CD14-positive monocyte (primary cell): Measurements from ENCODE around the gene TNNI3. TPM values are rescaled to one million over a fixed set of nuclear protein-coding genes. Genes with fewer than 3 reads are reported as not detected.
A peak's percentile ranks its signal among the peaks of the same experiment; 100 is the strongest.

ENCODE experiments used
- DNase-seq, 3 donors: peaks; one replicate each; pipeline ENCODE4 v3.0.0-alpha.2; 2011 to 2022
- H2AFZ ChIP-seq: 2 replicates; pipeline ENCODE4 v1.6.0; 2012; ENCODE audit warnings: mild to moderate bottlenecking, low read depth, low read length, inconsistent platforms; ENCODE audit not compliant: insufficient read depth, poor library complexity, severe bottlenecking
- H3K27ac ChIP-seq, 2 donors: 1 replicate in 1 of 2; 2 replicates in 1 of 2; pipeline ENCODE4 v1.5.1; 2012 to 2013; ENCODE audit warnings: low read length in 2 of 2, control low read depth in 1 of 2, inconsistent platforms in 1 of 2, low read depth in 1 of 2, mild to moderate bottlenecking in 1 of 2
- H3K27me3 ChIP-seq, 2 donors: one replicate each; pipeline versions ENCODE4 v1.6.0 to v1.6.1; 2011 to 2013; ENCODE audit warnings: low read length in 2 of 2; ENCODE audit not compliant: control insufficient read depth in 2 of 2, insufficient read depth in 2 of 2
- H3K36me3 ChIP-seq, 2 donors: replicated peaks in 1 of 2; 1 replicate in 1 of 2; 2 replicates in 1 of 2; pipeline versions ENCODE4 v1.5.1 to v1.6.1; 2012 to 2013; ENCODE audit warnings: low read length in 2 of 2, control low read depth in 1 of 2, inconsistent platforms in 1 of 2, mild to moderate bottlenecking in 1 of 2; ENCODE audit not compliant: insufficient read depth in 2 of 2, control insufficient read depth in 1 of 2
- H3K4me1 ChIP-seq, 2 donors: 1 replicate in 1 of 2; 2 replicates in 1 of 2; pipeline versions ENCODE4 v1.5.1 to v1.6.1; 2012 to 2013; ENCODE audit warnings: low read length in 2 of 2, control low read depth in 1 of 2, inconsistent platforms in 1 of 2, mild to moderate bottlenecking in 1 of 2, moderate library complexity in 1 of 2; ENCODE audit not compliant: insufficient read depth in 2 of 2, control insufficient read depth in 1 of 2
- H3K4me2 ChIP-seq: replicated peaks from 2 replicates; pipeline ENCODE3; 2012; ENCODE audit warnings: low read length, moderate library complexity, mild to moderate bottlenecking; ENCODE audit not compliant: poor library complexity, severe bottlenecking; ENCODE audit errors: extremely low read depth
- H3K4me3 ChIP-seq, 3 experiments: fragments of 200-600 bp in 1 of 3; sonication (generic) in 1 of 3; replicated peaks in 1 of 3; 1 replicate in 2 of 3; 2 replicates in 1 of 3; pipeline ENCODE4 v1.5.1; 2011 to 2013; ENCODE audit warnings: low read length in 3 of 3, mild to moderate bottlenecking in 3 of 3, control low read depth in 2 of 3, low read depth in 2 of 3, inconsistent platforms in 1 of 3, moderate library complexity in 1 of 3
- H3K79me2 ChIP-seq: 2 replicates; pipeline ENCODE4 v1.6.0; 2012; ENCODE audit warnings: mild to moderate bottlenecking, control low read depth, inconsistent platforms, low read length, moderate library complexity; ENCODE audit not compliant: insufficient read depth
- H3K9ac ChIP-seq: 2 replicates; pipeline ENCODE4 v1.6.0; 2017; ENCODE audit warnings: low read length, mild to moderate bottlenecking; ENCODE audit not compliant: insufficient read depth, poor library complexity, severe bottlenecking
- H3K9me3 ChIP-seq, 2 donors: replicated peaks in 1 of 2; 1 replicate in 1 of 2; 2 replicates in 1 of 2; pipeline versions ENCODE4 v1.5.1 to v1.6.1; 2012 to 2013; ENCODE audit warnings: low read length in 2 of 2, control low read depth in 1 of 2; ENCODE audit not compliant: control insufficient read depth in 1 of 2, insufficient read depth in 1 of 2
- H4K20me1 ChIP-seq: 2 replicates; pipeline ENCODE4 v1.6.0; 2012; ENCODE audit warnings: mild to moderate bottlenecking, low read length, control low read depth, moderate library complexity; ENCODE audit not compliant: insufficient read depth
- H3K27ac Mint-ChIP-seq, 7 donors: one replicate each; pipeline ENCODE4 v1.8.0; 2020; ENCODE audit warnings: mild to moderate bottlenecking in 7 of 7, mixed read lengths in 7 of 7, moderate library complexity in 6 of 7, inconsistent platforms in 2 of 7
- H3K27me3 Mint-ChIP-seq, 3 donors: one replicate each; pipeline ENCODE4 v1.8.0; 2021 to 2022; ENCODE audit warnings: low read depth in 3 of 3, mild to moderate bottlenecking in 3 of 3, mixed read lengths in 3 of 3, moderate library complexity in 3 of 3, inconsistent platforms in 1 of 3
- H3K36me3 Mint-ChIP-seq, 2 donors: one replicate each; pipeline ENCODE4 v1.8.0; 2020; ENCODE audit warnings: mixed read lengths in 2 of 2, inconsistent platforms in 1 of 2, mild to moderate bottlenecking in 1 of 2
- H3K4me1 Mint-ChIP-seq: one replicate; pipeline ENCODE4 v1.8.0; 2020; ENCODE audit warnings: mild to moderate bottlenecking, mixed read lengths
- H3K4me3 Mint-ChIP-seq, 2 donors: one replicate each; pipeline ENCODE4 v1.8.0; 2020; ENCODE audit warnings: mild to moderate bottlenecking in 2 of 2, mixed read lengths in 2 of 2, moderate library complexity in 1 of 2
- H3K9me3 Mint-ChIP-seq, 7 donors: one replicate each; pipeline ENCODE4 v1.8.0; 2020 to 2022; ENCODE audit warnings: mixed read lengths in 7 of 7, mild to moderate bottlenecking in 6 of 7, moderate library complexity in 6 of 7, inconsistent platforms in 2 of 7
- WGBS: methylation state at CpG from one replicate; pipeline ENCODE4 v1.1.5; 2013; ENCODE audit warnings: missing lambda C conversion rate; ENCODE audit not compliant: insufficient coverage; 5-methylcytosine and 5-hydroxymethylcytosine counted together
- intact Hi-C, 2 donors: fragments of 100-400 bp; cut with micrococcal nuclease; formaldehyde crosslinking; loops; one replicate each; pipeline versions ENCODE4 v1.15.0 to v1.15.1; 2023
- polyA plus RNA-seq, 3 donors: library from polyadenylated mRNA; depleted of rRNA in 1 of 3; unstranded in 2 of 3; stranded (reverse) in 1 of 3; fragments of 300-500 nt in 2 of 3; fragments of >200 nt in 1 of 3; fragmentation: Illumina TruSeq in 2 of 3; gene quantifications; 1 replicate in 2 of 3; 2 replicates in 1 of 3; pipeline ENCODE4 v1.2.3, GENCODE V29; 2012 to 2021
- TF ChIP-seq, protein P1 (sequence below): fragments of 200-600 bp; IDR thresholded peaks from one replicate; pipeline ENCODE4 v1.8.0; 2022; ENCODE audit warnings: antibody characterized with exemption, mild to moderate bottlenecking

The TNNI3 gene
- polyA plus RNA-seq, 3 donors: 1.2 TPM; not detected in 2

DNA sequence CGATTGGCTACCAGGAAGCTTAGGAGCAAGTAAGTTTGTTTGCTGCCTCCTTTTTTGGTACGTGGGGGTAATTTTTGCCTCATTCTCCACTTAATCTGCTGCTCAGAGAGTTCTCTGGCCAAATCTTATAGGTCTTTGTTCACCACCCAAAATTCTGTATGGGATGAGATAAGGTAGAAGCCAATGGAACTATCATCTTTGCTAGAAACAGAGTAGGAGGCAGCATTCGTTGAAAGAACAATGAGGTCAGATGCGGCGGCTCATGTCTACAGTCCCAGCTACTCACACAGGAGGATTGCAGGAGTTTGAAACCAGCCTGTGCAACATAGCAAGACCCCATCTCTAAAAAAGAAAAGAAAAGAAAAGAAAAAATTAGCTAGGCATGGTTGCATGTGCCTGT, 13.9 kb upstream of the TNNI3 start:
- peaks cover 22% of the 10 kb centered on the region for H3K4me1 Mint-ChIP-seq
- no peak for DNase-seq
- H3K36me3 Mint-ChIP-seq: peaks cover 6 to 8% of the 10 kb centered on the region in 2 donors
- no peak overlapping the region for H3K9ac ChIP-seq
- peaks cover 75 to 92% (median 91%) of the 10 kb centered on the region in 3 donors for H3K27me3 Mint-ChIP-seq
- no peaks in the 10 kb centered on the region for H3K79me2 ChIP-seq
- H3K9me3 ChIP-seq: peaks cover 20 to 23% of the 10 kb centered on the region in 2 donors
- TF ChIP-seq, protein P1, sequence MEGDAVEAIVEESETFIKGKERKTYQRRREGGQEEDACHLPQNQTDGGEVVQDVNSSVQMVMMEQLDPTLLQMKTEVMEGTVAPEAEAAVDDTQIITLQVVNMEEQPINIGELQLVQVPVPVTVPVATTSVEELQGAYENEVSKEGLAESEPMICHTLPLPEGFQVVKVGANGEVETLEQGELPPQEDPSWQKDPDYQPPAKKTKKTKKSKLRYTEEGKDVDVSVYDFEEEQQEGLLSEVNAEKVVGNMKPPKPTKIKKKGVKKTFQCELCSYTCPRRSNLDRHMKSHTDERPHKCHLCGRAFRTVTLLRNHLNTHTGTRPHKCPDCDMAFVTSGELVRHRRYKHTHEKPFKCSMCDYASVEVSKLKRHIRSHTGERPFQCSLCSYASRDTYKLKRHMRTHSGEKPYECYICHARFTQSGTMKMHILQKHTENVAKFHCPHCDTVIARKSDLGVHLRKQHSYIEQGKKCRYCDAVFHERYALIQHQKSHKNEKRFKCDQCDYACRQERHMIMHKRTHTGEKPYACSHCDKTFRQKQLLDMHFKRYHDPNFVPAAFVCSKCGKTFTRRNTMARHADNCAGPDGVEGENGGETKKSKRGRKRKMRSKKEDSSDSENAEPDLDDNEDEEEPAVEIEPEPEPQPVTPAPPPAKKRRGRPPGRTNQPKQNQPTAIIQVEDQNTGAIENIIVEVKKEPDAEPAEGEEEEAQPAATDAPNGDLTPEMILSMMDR: no peak
- H3K27me3 ChIP-seq: peaks cover 23 to 86% of the 10 kb centered on the region in 2 donors
- H4K20me1 ChIP-seq: no peaks in the 10 kb centered on the region
- no peaks in the 10 kb centered on the region for H3K36me3 ChIP-seq
- no CpG with 5 or more reads among the region's 5 CpGs for WGBS
- H3K4me3 ChIP-seq: no peak overlapping the region
- peaks cover 18 to 27% of the 10 kb centered on the region in 2 donors for H3K4me1 ChIP-seq
- H3K27ac ChIP-seq: no peak overlapping the region
- H3K4me2 ChIP-seq: no peak overlapping the region
- intact Hi-C loops: no loop called here
- H3K27ac Mint-ChIP-seq: no peak overlapping the region
- no peak overlapping the region for H2AFZ ChIP-seq
- H3K9me3 Mint-ChIP-seq: peaks cover 8 to 47% (median 26%) of the 10 kb centered on the region in 7 donors
- H3K4me3 Mint-ChIP-seq: peak overlapping the region in 1 of 2 donors; percentile 76

DNA sequence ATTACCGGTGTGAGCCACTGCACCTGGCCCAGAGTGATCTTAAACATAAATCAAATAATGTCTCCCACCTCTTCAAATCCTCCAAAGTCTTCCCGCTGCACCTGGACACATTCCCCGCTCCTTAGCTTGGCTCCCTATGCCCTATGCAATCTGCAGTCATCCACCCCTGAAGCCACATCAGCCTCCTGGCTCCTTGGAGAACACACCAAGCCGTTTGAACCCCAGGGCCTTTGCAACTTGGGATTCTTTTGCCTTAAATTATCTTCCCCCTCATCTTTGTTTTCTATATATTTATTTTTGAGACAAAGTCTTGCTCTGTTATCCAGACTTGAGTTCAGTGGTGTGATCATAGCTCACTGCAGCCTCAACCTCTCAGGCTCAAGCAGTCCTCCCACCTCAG, 11.6 kb upstream of the TNNI3 start:
- H3K27me3 Mint-ChIP-seq: peaks cover 70 to 91% (median 89%) of the 10 kb centered on the region in 3 donors

More for the DNA sequence above, 11.6 kb upstream of the TNNI3 start:
- 71% methylated on average over 3 of the region's 4 CpGs for WGBS
- Mint-ChIP-seq H3K36me3 (peaks cover 6 to 9% of the 10 kb centered on the region in 2 donors), H3K27ac (no peak overlapping the region), H3K4me3 (no peak overlapping the region), H3K4me1 (peaks cover 22% of the 10 kb centered on the region), H3K9me3 (peaks cover 7 to 38% (median 21%) of the 10 kb centered on the region in 7 donors)
- H3K79me2 ChIP-seq: no peaks in the 10 kb centered on the region
- TF ChIP-seq, protein P1: no peak
- no peaks in the 10 kb centered on the region for H4K20me1 ChIP-seq
- H3K9ac ChIP-seq: no peak overlapping the region
- H3K36me3 ChIP-seq: no peaks in the 10 kb centered on the region
- intact Hi-C loops: loop anchor here in 1 of 2 donors (10.0 kb wide), 1 partner anchor 84 kb away; no protein-coding TSS in a partner anchor
- H3K4me1 ChIP-seq: peaks cover 21 to 30% of the 10 kb centered on the region in 2 donors
- H2AFZ ChIP-seq: no peak overlapping the region
- no peak overlapping the region for H3K27ac ChIP-seq
- H3K27me3 ChIP-seq: peaks cover 22 to 81% of the 10 kb centered on the region in 2 donors
- no peak overlapping the region for H3K4me3 ChIP-seq
- peaks cover 11 to 16% of the 10 kb centered on the region in 2 donors for H3K9me3 ChIP-seq
- no peak overlapping the region for H3K4me2 ChIP-seq
- DNase-seq: no peak
